Measurements from ENCODE around the gene CLTA.

The CLTA gene, protein sequence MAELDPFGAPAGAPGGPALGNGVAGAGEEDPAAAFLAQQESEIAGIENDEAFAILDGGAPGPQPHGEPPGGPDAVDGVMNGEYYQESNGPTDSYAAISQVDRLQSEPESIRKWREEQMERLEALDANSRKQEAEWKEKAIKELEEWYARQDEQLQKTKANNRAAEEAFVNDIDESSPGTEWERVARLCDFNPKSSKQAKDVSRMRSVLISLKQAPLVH

DNA sequence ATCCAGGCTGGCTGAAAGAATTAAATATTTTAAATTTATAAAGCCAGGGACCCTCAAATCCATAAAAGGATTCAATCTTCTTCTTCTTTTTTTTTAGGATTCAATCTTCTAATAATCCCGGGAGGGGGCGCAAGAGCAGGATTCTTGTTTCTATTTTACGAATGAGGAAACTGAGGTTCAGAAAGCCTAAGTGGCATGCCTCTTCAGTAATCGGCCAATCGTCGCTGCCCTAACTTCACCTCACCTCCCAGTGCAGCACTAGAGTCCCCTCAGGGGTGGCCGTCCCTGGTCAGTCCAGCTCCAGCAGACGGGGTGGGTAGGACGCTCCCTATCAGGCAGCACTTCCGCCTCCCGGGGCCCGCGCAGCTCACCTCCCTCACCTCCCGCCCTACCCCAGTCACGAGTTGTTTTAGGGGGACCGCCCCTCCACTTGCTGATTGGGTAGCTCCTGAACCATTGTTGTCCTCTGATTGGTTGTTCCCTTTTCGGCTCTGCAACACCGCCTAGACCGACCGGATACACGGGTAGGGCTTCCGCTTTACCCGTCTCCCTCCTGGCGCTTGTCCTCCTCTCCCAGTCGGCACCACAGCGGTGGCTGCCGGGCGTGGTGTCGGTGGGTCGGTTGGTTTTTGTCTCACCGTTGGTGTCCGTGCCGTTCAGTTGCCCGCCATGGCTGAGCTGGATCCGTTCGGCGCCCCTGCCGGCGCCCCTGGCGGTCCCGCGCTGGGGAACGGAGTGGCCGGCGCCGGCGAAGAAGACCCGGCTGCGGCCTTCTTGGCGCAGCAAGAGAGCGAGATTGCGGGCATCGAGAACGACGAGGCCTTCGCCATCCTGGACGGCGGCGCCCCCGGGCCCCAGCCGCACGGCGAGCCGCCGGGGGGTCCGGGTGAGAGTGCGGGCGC is at the start of gene CLTA:
Gene CLTA, plus strand, starts transcription at position 534 of the 902 bp plus-strand sequence. Its CDS starts 136 bp downstream, at position 670.
- peak; percentile 100 for DNase-seq (ENCODE audit: low read depth, low spot score)

DNA sequence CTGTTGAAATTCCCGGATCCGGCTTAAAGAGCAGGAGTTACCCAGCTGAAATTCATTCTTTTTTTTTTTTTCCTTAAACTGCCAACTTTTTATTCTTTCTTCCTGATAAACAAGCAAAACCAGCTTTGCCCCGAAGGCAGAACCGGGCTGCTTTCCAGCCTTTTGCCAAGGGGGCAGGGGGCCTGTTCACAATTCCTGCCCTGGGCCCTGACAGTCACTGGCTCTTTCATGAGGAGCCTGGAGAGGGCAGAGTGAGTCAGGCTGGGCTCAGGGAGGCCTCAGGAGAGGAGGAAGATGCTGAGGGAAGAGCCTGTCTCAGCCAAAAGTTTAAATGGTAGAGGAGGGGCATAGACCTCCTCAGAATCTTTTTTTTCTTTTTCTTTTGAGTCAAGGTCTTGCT is 49.4 kb upstream of the CLTA start:
- DNase-seq (ENCODE audit: low read depth, low spot score): peak; percentile 47

DNA sequence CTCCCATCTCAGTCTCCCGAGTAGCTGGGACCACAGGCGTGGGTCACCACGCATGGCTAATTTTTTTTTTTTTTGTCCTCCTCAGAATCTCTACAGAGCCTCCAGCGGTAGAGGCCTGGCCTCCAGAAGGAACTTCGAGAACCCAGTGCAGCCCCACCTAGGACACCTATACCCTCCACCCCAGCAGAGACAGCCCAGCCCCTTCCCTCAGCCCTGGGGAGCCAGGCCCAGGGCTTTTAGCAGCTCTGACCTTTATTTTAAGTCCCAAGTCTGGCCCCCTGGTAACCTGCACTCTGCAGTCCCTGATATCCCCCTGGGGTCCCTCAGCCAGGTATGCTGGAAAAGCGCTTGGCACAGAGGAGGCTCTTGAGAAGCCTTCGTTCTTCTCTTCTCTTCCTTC is 49.0 kb upstream of the CLTA start:
- no peak for DNase-seq (ENCODE audit: low read depth, low spot score)

DNA sequence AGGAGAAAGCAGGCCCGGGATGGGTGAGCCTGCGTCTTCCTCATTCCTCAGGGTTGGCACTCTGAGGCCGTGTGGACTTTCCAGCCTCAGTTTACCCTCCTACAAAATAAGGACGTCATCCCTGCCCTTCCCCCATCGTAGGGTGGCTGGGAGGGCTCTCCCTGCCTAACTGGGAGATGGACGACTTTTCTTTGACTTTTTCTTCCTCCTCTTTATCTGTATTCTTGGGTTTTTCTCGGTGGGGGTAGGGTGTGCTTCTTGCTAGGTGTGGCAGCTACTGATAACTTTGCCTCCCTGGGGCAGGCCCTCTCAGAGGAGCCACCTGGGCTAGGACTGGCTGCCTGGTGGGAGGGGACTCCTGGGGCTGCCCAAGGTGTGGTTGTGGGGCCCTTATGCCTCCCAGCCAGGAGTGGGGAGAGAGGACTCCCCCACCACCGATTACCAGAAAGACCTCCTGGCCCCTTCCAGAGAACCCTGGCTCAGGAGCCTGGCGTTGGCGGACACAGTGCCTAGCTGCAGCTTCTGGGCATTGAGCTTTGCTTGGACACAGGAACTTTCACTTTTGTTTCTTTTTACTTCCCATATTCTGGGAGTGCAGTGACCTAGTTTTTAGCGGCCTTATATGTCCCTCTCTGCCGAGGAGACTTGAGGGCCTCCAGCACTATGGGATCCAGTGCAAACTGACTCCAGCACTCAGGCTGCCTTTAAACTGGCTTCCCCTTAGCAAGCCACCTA is 48.0 kb upstream of the CLTA start:
- no peak for DNase-seq (ENCODE audit: low read depth, low spot score)

DNA sequence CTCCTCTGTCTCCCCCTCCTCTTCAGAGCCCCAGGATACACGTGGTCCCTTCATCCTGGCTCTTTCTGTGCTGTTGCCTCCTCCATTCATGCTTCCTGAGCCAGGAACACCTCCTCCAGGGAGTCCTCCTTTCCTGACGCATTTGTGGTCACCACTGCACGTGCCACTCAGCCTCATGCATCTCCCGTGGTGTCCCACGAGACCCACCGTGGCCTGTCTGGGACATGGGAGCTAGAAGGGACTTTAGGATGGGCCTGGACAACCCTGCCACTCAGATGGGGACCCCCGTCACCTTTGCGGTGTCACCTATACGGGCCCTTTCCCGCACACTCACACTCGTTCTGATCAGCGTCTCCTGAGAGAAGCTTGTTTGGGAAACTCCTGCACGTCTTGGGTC is 47.5 kb upstream of the CLTA start:
- no peak for DNase-seq (ENCODE audit: low read depth, low spot score)

DNA sequence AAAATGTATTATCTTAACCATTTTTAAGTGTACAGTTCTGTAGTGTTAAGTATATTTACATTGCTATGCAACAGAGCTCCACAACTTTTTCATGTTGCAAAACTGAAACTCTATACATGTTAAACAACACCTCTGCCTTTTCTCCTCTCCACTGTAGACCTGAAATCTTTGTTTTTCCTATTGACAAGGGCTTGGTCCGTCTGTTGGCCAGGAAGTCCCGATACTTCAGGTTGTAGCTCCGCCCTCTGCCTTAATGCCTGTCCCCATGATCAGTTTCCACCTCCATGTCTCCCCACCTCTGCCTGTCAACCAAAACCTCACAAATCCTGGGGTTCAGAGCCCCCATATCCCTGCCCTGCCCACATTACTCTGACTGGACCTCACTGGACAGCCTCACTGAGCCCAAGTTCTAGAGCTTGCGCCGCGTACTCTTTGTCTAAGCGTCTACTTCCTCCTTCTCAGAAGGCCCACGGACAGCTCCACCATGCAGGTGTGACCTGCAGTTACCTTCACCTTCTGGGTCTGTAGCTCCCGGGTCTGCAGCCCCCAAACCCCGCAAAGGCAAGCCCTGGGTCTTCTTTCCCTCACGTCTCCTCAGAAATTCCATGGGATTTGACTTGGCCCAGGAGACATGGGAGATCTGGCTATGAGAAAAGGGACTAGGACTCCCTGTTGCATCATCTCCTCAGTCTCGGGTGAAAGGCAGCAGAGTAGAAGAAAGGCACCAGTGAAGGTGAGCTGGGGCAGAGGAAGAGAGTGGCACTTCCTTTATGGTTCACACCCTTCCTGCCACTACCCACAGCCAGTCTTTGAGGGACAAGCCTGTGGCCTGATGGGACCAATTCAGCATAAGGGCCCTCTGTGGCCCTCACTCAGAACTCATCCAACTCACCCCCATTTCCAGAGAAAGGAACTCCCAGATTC is 46.1 kb upstream of the CLTA start:
- no peak for DNase-seq (ENCODE audit: low read depth, low spot score)

DNA sequence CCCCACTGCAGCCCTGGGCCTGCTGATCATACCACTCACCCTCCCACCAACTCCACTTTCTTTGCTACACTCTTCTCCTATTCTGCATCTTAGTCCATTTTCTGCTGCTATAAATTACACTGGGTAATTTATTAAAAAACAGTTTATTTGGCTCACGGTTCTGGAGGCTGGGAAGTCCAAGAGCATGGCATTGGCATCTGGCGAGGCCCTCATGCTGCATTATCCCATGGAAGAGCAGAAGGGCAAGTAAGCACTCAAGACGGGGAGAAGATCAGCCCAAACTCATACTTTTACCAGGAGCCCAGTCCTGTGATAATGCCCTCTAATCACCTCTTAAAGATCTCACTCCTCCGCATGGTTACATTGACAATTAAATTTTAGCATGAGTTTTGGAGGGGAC is 44.8 kb upstream of the CLTA start:
- DNase-seq (ENCODE audit: low read depth, low spot score): no peak

DNA sequence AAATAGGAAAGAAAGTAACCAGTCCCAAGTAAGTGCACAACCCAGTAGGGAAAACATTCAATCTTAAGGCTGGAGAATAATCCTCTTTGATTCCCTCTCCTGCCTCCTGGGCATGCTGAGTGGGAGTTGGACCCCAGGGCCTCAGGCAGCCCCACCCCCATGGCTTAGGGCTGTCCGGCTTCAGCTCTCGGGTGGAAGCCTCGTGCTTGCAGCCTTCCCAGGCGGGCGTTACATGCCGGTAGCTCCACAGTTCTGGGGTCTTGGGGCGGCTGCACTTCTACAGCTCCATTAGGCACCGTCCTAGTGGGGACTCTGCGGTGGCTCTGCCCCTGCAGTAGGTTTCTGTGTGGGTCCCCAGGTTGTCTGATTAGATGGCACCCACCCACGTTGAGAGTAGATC is 44.1 kb upstream of the CLTA start:
- DNase-seq (ENCODE audit: low read depth, low spot score): no peak

DNA sequence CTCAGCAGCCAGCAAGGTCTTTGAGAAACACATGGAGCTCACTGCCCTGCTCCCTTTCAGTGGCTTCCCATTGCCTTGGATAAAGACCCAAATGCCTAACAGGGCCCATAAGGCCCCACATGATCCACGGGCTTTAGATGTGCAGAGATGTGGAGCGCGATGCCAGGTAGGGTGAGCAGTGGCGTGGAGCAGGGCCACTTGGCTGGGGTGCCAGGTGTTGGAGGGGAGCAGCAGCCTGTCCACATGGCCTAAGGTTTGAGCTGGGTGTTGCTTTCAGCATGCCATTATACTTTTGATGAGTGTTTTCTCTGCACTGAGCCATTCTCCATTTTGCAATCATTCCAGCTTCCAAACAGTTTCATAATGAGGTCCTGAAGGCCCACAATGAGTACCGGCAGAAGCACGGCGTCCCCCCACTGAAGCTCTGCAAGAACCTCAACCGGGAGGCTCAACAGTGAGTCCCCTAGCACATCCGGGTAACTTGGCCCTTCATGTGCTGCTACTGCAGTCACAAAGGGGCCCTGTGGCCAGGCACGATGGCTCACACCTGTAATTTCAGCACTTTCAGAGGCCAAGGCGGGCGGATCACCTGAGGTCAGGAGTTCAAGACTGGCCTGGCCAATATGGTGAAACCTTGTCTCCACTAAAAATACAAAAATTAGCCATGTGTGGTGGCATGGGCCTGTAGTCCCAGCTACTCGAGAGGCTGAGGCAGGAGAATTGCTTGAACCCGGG is 43.1 kb upstream of the CLTA start:
- DNase-seq (ENCODE audit: low read depth, low spot score): no peak

DNA sequence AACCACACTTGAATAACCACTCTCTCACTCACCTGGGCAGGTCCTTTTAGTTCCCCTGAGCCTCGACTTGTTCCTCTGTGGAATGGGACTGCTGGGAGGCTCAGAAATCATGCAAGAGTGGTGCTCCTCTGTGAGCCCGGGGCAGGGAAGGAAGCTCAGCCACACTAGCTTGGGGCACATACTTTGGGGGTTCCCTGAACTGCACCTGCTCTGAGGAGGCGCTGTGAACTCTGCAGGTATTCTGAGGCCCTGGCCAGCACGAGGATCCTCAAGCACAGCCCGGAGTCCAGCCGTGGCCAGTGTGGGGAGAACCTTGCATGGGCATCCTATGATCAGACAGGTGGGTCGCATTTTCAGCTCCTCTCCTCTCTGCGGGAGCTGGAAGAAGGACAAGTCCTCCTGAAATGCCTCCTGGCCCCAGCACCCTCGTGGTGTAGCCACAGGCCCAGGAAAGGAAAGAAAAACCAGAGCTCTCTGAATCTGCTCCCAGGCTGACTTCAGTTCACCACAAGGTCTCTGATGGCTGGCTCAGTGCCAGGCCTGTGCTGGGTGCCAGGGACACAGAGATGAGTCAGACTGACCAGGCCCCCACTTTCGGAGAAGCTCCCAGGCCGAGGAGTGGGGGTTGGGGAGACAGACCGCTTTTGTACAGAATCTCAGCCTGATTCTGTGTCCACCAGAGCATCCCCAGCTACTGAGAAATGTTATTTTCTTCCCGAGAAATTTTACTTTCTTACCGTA is 42.2 kb upstream of the CLTA start:
- DNase-seq (ENCODE audit: low read depth, low spot score): no peak

DNA sequence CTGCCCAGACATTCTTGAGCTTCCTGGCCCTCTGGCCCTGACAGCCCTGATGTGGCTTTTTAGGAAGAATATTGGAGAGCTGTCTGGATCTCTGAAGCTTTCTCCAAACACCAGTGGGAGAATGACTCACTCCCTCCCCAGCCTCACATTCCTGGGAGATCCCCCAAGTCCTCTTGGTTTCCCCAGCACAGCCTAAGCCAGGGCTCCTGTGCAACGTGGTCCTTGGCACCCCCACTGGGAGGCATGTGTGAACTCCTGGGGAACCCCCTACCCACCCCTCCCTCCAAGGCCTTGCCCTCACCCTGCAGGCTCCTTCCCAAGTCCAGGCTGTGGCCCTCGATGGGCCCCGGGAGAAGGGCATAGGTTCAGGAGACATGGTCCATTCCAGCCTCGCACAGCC is 41.5 kb upstream of the CLTA start:
- no peak for DNase-seq (ENCODE audit: low read depth, low spot score)

DNA sequence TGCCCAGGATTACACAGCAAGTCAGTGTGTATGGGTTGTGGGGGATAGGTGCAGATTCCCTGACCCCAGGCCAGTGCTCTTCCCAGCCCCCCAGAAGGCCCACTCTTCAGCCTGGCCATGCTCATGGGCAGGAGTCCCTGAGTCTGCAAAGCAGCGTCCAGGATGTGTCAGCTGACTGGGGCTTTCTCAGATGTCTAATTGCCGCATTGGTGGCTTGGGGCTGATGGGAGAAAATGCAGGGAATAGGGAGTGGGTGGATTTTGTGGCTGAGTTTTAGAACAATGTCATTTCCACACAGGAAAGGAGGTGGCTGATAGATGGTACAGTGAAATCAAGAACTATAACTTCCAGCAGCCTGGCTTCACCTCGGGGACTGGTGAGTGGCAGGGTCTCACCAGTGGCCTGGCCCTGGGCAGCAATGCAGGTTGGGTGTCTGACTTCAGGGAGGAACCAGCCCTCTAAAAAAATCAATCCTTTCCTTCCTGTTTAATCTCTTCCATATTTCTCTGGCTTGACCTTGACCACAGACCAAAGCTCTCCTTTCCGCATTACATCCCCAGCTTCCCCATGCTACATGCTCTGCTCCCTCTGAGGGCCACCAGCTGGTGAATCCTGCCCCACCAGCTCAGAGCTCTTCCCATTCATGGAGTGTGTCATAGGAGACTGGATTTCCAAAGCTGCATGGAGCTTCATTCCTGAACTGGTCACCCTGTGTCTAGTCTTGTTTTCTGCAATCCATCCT is 40.0 kb upstream of the CLTA start:
- DNase-seq (ENCODE audit: low read depth, low spot score): no peak

DNA sequence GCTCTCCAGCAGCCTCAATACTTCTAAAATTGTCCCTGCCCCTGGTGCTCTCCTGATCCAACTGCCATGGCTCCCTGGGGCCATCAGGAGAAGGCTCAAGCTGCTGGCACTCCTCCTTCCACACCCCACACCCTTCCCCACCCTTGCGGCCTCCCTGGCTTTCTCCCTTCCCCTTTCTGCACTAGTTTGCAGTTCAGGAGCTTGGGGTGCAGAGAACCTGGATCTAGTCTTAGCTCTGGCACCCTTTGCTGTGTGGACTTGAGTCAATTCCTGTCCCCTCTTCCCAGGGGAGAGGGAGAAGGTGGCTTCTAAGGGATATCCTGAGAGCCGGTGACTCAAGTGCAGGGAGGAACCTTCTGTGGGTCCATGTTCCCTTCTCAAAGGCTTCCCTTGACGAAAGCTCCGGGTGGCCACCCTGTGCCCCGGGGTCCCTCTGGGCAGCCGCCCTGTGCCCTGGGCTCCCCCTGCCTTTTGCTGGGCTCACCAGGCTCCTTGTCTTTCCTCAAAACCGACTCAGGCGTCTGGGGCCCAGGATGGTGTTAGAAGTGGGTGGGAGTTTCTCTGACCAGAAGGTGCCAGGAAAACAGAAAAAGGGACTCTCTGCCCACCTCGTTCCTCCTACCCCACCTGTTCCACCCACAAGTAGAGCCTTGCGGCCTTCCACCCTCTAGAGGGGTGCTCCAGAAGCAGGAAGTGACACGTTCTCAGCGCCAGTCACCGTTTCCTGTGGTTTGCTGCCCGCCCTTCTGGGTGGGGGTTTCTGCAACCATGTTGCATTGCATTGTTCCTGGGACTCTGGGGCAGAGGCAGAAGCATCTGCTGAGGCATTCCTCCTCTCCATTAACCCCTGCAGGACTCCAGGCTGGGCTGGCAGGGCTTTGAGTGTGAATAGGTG is 39.2 kb upstream of the CLTA start:
- DNase-seq (ENCODE audit: low read depth, low spot score): no peak

DNA sequence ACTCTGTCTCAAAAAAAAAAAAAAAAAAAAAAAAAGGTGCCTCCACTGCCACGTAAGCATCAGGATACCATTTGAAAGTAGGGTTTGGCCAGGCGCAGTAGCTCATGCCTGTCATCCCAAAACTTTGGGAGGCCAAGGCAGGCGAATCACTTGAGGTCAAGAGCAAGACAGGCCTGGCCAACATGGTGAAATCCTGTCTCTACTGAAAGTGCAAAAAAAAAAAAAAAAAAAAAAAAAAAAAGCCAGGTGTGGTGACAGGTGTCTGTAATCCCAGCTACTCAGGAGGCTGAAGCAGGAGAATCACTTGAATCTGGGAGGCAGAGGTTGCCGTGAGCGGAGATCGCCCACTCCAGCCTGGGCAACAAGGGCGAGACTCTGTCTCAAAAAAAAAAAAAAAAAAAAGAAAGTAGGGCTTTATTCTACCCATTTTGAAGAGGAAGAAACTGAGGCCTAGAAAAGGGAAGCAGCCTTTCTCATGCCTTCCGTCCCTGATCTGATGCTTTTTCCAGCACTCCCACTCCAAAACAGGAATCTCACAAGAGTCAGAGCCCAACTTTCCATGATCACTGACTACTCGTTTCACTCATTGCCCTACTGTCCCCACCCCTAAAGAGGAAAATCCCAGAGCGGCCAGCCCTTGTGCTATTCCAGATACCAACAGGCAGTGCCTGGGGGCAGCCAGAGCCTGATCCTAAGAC is 37.8 kb upstream of the CLTA start:
- DNase-seq (ENCODE audit: low read depth, low spot score): no peak

DNA sequence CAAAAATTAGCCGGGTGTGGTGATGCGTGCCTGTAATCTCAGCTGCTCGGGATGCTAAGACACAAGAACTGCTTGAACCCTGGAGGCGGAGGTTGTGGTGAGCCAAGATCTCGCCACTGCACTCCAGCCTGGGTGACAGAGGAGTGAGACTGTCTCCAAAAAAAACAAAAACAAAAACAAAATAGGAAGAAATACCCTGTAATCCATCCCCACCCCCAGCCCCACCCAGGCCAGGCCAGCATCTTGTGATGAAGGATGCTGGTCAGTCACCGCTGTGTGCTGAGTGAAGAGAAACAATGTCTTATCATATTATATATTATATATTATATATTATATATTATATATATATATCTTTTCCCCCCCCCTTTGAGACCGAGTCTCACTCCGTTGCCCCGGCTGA is 37.0 kb upstream of the CLTA start:
- DNase-seq (ENCODE audit: low read depth, low spot score): no peak

DNA sequence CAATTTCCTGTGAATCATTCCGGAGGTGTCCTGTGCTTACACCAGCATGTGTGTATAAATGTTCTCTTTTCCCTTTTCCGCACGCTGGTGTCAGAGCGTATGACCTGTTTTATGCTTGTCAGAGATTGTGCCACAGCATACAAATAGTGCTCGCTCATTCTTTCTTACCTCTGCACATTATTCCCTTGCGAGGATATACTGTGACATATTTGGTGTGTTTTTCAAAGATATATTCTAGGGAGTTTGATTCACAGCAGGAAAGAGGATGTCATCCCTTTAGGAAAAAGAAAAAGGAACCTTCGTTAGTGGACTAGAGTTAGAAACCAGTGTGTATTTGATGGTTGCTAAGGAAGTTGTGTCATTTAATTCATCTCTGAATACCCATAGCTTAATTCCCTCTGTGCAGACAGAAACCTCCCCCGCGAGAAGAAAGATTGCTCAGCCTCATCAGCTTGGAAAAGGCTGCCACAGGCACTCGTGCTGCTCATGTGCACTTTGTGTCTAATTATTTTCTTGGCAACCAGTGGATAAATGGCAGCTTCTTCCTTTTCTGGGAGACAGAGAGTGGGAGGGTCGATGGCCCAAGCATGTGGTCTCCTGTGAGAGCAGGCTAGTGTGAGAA is 36.3 kb upstream of the CLTA start:
- no peak for DNase-seq (ENCODE audit: low read depth, low spot score)

DNA sequence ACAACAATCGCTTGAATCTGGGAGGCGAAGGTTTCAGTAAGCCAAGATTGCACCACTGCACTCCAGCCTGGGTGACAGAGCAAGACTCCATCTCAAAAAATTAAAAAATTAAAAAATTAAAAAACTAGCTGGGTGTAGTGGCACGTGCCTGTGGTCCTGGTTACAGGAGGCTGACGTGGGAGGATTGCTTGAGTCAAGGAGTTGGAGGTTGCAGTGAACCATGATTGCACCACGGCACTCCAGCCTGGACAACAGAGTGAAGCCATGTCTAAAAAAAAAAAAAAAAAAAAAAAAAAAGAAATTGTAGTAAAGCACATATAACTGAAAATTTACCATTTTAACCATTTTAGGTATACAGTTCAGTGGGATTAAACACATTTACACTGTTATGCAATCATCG is 34.6 kb upstream of the CLTA start:
- no peak for DNase-seq (ENCODE audit: low read depth, low spot score)
